Raji (cell line): ENCODE results near the gene NKX2-1.

Experiments used
- POLR2A ChIP-seq: IDR thresholded peaks from 2 replicates; pipeline ENCODE4 v1.6.1; 2011; ENCODE audit warnings: low read depth, low read length, control low read depth; ENCODE audit not compliant: insufficient read depth

Gene NKX2-1

GRCh38 chr14:36512585-36513003 is 7.4 kb downstream of the NKX2-1 start:
- TF ChIP-seq POLR2A, result no peak

GRCh38 chr14:36511981-36512584 is 7.9 kb downstream of the NKX2-1 start:
- no peak for TF ChIP-seq POLR2A

DNA sequence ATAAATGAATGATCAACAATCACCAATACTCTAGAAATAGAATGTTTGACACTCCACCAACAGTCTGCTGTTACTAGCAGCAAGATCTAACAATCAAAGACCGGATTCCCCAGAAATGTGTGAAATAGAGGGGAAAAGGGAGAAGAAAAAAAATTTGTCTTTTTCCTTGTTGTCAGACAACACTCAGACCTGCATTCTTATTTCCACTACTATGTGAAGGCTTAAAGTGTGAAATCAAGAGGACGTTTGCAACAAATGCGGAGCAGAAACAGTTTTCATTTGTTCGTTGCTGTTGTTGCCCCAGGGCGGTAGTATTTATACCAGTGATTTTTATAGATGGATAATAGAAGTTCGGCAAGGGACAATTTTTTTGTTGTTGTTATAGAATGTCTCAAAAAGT is 9.2 kb downstream of the NKX2-1 start:
- no peak for TF ChIP-seq POLR2A

GRCh38 chr14:36510078-36510799 is 9.8 kb downstream of the NKX2-1 start:
- no peak for TF ChIP-seq POLR2A

DNA sequence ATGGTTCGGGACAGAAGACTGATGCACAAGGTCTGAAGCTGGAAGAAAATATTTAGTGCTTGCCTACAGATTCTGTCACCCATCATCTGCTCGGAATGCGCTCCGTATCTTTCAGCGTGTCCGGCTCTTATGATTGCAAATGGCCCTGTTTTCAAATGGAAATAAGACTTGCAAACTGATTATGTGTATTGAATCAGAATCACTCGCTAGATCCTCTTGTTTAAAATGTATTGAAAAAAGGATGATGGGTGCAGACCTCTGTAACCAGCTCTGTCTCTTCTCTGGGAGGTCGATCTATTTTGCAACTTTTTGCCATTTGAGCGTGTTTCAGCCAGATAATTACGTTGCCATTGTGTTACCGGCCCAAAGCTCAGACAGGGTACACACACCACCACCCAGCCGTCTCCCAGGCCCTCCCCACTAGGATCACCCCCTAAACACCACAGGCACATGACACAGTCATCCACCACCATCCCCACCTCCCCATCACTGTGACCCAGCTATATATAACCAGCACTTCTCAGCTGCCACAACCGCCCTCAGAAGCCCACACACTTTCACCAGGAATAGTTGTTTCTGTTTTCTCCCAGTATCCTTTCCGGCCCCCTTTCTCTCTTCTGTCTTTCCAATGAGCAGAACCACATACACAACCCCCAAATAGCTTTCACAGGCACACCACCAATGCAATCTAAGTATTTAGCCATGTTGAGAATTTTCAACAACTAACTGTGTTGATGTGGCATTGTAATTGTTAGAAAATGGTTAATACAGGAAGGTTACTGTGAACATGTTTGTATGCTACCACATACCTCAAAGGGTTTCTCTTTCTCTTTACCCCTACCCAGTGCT is 10.7 kb downstream of the NKX2-1 start:
- TF ChIP-seq POLR2A, result no peak

DNA sequence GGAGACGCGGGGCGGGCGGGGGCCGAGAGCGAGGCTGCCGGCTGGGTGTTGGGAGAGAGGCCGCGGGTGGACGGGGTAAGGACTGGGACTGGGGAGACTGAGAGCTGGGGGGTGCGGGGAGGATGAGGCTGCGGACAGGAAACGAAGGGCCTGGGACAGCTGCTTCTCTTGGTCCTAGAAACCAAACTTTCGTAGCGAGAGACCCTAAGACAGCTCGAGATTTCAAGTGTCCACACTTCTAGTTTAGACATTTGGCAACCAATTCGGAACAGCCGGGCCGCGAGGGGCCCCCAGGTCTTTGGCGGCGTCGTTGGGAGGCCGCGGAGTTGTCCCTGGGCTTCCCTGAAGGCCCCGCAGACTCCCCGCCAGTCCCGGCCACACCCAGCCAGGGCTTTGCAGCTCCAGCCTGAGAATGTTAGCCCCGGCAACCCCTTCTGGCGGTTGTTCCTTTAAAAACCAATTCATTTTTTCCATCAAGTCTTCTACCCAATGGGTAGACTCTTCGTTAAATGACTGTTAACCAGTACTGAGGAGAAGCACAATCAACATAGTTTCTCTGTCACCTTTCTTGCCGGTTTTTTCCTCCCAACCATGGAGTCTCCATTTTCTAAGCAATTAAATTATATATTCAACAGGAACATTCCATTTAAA is 11.5 kb downstream of the NKX2-1 start:
- no peak for TF ChIP-seq POLR2A

- no peak for TF ChIP-seq POLR2A
Measured at GRCh38 chr14:36507847-36508417, 12.1 kb downstream of the NKX2-1 start.

GRCh38 chr14:36506732-36507614 is 13.1 kb downstream of the NKX2-1 start:
- no peak for TF ChIP-seq POLR2A

DNA sequence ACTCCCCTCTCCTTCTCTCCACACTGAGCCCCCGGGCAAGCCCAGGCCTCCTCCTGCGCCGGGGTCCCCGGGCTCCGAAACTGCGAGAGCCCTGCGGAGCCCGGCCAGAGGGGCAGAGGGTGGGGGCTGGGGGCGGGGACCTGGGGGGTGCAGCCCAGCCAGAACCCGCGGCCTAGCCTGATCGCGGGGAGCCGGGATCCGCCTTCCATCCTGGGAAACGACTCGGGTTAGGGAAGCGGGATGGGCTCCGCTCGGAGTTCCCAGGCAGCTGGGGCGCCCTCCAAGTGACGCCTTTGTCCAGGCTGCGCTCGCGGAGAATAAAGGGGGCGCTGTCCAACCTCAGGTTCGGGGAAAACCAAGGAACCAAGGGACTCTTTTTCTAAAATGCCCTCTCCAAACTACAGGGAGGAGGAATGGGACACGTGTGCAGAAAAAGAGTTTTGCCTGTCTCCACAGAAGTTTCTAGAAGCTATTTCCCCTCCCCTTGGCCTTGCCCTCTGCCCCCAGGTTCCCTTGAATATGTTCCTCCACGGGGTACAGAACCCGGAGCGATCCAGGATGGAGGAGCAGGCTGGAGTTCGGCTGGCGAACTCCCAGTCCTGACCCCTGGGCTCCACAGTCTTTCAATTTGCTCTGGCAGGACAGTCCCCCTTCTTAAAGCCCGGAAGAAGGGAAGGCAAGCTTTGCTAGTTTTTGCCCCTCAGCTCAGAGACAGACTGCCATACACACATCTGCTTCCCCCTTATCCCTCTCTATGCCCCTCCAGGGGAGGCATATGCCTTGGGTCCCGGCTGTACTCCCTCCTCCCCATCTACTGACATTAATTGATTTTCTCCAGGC is 13.9 kb downstream of the NKX2-1 start:
- TF ChIP-seq POLR2A, result no peak

DNA sequence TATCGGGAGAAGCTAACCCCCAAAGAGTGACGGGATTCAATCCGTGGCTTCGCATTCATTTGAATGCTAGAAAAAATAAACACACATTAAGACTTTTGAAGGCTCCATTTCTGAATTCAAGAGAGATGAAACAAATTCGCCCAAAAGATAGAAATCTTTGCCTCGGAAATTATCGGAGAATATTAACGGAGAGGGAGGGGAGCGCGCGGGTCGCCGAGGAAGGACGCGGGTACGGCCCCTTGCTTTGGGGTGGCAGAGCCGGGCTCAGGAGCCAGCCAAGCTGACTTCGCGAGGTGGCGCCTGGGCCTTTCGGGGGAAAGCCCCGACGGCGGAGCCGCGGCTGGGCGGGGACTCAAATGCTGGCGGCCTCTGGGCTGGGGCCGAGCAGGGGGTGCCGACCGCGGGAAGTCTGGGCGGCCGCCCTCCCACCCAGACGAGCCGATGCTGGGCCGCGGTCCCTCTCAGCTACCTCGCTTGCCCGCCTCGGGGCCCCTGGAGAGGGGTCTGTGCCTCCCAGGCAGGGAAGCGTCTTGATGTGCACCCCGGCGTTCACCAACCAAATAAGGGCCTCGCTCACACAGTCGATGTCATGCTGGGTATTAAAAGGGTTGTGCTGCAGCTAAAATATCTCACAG is 14.7 kb downstream of the NKX2-1 start:
- no peak for TF ChIP-seq POLR2A

DNA sequence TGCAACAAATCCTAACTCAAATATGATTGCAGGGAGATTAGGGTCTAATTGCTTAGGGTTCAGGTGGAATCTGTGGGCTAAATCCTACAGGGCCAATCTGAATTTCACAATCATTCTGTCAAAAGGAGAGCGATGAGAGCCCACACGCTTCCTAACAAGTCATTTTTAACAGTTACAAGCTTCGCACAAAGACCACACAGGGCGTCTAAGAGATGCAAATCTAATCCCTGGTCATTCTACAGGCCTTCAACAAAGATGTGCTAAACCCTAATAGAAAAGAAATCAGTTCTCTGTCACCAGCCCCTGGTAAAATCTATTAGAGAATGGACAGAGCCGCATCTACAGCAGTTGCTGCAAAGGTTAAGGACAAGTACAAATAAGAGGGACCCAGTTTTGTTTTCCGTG is 15.3 kb downstream of the NKX2-1 start:
- TF ChIP-seq POLR2A, result no peak

- TF ChIP-seq POLR2A, result no peak
Measured at GRCh38 chr14:36503771-36504741, 16.0 kb downstream of the NKX2-1 start.
